GM10248 (cell line): Measurements from ENCODE around the gene F11.
"Not testable (repeated sequence)": the region's sequence is repeated elsewhere in the genome, so short reads cannot be mapped to it uniquely, and the experiment has no call there.

Experiments
- CTCF ChIA-PET: fragments of 300-600 bp; sonication (Branson Sonifier 250); formaldehyde crosslinking; extraction: SDS; loops from one replicate; lab custom pipeline; 2021; ENCODE audit warnings: antibody characterized with exemption; lab: Yijun Ruan, JAX
- POLR2A ChIA-PET: fragments of 350-650 bp; sonication (Branson Sonifier 250); formaldehyde crosslinking; extraction: SDS; loops from one replicate; lab custom pipeline; 2020; ENCODE audit warnings: antibody characterized with exemption; lab: Yijun Ruan, JAX
- DNase-seq: peaks from one replicate; pipeline ENCODE4 v3.0.0; 2012; ENCODE audit errors: extremely low spot score
- TF ChIP-seq, protein P1 (sequence below): IDR thresholded peaks from 2 replicates; pipeline ENCODE4 v1.5.1; 2012; ENCODE audit warnings: mild to moderate bottlenecking, low read depth; ENCODE audit errors: extremely low read depth, missing control alignments, control extremely low read depth

The F11 gene

DNA sequence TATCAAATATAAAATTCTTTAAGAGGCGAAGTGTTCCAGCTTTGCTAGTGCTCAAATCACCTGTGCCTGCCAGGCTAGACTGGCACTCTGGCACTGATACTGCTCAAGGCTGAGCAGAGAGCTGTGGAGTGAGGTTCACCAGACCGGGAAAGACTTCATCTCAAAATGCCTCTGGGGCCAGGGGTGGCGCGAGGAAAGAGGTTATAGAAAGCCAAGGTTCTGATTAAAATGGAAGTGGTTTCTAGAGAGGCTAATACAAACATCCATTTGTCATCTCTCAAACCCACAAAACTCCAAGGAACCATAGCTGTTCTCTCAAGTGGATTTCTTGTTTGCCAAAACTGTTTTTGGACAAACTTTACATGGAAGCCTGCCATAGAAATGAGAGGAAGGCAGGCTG lies 41.5 kb downstream of the F11 start:
- ChIA-PET CTCF (interaction anchor here (1.0 to 2.0 kb wide), 3 partner anchors 9 to 280 kb away, joined by 4 to 8 read pairs (median 4); no protein-coding TSS in a partner anchor), POLR2A (no interaction called here)
- DNase-seq = no peak
- TF ChIP-seq, protein P1, sequence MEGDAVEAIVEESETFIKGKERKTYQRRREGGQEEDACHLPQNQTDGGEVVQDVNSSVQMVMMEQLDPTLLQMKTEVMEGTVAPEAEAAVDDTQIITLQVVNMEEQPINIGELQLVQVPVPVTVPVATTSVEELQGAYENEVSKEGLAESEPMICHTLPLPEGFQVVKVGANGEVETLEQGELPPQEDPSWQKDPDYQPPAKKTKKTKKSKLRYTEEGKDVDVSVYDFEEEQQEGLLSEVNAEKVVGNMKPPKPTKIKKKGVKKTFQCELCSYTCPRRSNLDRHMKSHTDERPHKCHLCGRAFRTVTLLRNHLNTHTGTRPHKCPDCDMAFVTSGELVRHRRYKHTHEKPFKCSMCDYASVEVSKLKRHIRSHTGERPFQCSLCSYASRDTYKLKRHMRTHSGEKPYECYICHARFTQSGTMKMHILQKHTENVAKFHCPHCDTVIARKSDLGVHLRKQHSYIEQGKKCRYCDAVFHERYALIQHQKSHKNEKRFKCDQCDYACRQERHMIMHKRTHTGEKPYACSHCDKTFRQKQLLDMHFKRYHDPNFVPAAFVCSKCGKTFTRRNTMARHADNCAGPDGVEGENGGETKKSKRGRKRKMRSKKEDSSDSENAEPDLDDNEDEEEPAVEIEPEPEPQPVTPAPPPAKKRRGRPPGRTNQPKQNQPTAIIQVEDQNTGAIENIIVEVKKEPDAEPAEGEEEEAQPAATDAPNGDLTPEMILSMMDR = no peak

DNA sequence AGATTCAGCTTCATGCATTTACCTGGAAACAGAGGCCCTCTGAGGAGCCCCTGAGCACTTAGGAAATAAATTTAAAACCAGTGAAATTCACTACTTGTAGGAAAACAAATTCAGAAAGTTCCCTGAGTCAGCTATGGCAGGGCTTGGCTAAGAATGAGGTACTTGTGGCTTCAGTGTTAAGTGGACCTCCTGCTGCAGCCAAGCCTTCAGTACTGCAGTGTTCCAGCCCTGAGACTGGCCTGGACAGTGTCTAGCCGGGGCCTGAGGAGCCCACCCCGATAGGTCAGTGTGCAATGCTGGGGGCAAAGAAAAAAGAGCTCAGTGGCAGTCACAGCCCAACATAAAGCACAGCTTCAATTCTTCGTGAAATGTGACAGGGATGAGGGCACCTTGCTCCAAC lies 41.9 kb downstream of the F11 start:
- ChIA-PET POLR2A (no interaction called here), CTCF (interaction anchor here (1.5 to 2.0 kb wide), 2 partner anchors 10 to 279 kb away, joined by 4 to 8 read pairs; no protein-coding TSS in a partner anchor)
- TF ChIP-seq, protein P1 = no peak
- no peak for DNase-seq

DNA sequence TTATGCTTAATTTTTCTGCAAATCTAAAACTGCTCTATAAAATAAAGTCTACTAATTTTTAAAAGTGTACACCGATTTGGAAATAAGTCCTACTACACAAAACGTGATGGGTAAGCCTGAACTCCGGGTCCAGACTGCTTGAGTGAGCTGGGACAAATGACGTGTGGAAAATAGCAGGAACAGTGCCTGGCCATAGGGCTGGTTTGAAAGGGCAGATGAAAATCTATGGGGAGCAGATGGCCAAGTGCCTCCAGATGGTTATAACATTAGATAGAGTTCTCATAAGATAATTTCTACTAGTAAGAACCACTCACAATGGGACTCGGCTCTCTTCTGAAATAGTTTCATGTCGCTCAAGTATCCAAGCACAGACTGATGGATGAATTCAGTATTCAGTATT lies 52.5 kb downstream of the F11 start:
- POLR2A ChIA-PET = no interaction called here
- DNase-seq = no peak
- CTCF ChIA-PET = interaction anchor here (1.2 kb wide), 2 partner anchors 11 to 29 kb away, joined by 3 to 4 read pairs; no protein-coding TSS in a partner anchor
- TF ChIP-seq, protein P1 = no peak

DNA sequence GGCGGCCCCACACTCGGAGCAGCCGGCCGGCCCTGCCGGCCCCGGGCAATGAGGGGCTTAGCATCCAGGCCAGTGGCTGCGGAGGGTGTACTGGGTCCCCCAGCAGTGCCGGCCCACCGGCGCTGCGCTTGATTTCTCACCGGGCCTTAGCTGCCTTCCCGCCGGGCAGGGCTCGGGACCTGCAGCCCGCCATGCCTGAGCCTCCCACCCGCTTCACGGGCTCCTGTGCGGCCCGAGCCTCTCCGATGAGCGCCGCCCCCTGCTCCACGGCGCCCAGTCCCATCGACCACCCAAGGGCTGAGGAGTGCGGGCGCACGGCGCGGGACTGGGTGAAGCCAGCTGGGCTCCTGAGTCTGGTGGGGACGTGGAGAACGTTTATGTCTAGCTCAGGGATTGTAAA lies 58.7 kb downstream of the F11 start:
- POLR2A ChIA-PET, CTCF ChIA-PET: not testable (repeated sequence)

DNA sequence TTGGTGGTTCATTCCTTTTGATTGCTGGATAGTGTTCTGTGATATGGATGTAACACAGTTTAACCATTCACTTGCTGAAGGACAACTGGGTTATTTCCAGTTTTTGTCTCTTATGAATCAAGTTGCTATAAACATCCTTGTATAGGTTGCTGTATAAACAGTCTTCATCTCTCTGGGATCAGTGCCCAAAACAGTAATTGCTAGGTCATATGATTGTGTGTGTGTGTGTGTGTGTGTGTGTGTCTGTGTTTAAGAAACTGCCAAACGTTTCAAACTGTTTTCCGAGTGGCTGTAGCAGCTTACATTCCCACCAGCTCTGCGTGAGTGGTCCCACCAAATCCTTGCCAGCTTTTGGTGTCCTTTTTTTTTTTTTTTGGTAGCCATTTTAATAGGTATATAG lies 60.4 kb downstream of the F11 start:
- POLR2A ChIA-PET = no interaction called here
- CTCF ChIA-PET = no interaction called here
- TF ChIP-seq, protein P1 = no peak
- DNase-seq = no peak

More for the DNA sequence above, 58.7 kb downstream of the F11 start:
- DNase-seq = not testable (repeated sequence)

DNA sequence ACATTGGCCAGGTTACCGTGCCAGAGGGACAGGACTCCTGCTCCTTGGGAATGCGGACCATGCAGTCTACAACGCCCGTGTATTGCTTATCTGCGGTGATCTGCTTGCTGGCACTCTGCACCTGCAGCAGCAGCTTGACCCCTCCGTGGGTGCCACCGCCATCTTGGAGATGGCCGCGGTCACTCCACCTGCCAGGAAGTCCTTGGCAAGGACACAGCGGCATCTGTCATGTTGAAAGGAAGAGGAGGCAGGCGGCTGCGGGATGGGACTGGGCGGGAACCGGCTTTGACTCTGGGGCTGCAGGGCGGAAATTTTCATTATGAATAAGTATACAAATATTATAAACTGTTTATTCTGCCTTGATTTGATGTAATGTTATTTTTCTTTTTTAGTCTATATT lies 63.4 kb downstream of the F11 start:
- ChIA-PET CTCF (no interaction called here), POLR2A (no interaction called here)
- TF ChIP-seq, protein P1 = no peak
- no peak for DNase-seq

DNA sequence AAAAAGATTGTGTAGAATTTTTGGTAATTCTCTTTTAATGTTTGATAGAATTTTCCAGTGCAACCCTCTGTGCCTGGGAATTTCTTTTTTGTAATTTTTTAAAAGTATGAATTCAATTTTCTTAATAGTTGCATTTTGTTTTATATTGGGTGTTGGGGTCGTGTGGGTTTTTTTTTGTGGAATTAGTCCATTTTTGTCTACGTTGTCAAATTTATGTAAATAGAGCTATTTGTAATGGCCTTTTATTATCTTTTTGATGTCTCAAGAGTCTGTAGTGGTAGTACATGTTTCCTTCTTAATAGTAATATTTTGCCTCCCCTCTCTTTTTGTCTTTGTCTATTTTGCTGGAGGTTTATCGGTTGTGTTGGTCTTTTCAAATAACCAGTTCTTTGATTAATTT lies 64.4 kb downstream of the F11 start:
- POLR2A ChIA-PET = no interaction called here
- CTCF ChIA-PET = no interaction called here
- TF ChIP-seq, protein P1 = no peak
- no peak for DNase-seq
